HG03520 (cell line): ENCODE measurements around the gene MIXL1.
"Not testable (repeated sequence)": the region's sequence is repeated elsewhere in the genome, so short reads cannot be mapped to it uniquely, and the experiment has no call there.

ENCODE experiments used
- ATAC-seq: cut with Tn5 transposase; IDR thresholded peaks from one replicate; pipeline ENCODE4 v1.9.1; 2021; ENCODE audit warnings: mild to moderate bottlenecking, moderate library complexity; ENCODE audit not compliant: unreplicated experiment

The MIXL1 gene

DNA sequence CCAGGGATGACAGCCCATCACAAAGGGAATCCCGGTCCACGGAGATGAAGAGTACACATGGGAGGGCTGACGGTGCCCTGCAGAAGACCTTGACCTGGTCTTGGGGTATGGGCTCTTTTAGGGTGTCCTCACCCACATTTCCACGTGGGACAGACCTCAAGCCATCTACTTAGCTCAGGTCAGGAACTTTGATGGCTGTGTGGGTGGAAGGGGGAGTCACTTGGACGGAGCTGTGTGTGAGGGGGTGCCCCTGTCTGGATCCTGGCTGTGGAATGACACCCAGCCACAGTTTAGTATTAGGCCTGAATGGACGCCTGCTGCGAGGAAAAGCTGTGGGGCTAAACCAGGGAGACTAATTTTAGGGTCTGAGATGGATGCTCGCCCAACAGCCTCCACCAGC, 10.9 kb upstream of the MIXL1 start:
- ATAC-seq = no peak

DNA sequence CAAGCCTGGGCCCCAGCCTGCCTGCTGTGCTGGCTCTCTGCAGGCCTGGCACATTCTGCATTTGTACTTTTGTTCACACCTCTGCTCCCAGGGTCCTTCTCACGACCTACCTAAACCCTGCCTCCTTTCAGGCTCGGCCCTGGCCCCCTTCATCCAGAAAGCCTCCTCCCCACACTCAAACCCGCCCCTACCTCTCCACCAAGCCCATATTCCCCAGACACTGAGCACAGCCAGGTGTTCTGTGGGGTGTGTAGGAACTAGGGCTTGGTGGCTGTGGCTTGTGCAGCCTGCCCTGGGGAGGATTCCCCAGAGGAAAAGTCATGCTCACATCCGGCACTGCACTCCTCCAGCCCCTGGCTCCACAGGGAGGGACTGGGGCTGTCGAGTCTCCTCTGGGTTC, 8.2 kb upstream of the MIXL1 start:
- ATAC-seq = no peak

DNA sequence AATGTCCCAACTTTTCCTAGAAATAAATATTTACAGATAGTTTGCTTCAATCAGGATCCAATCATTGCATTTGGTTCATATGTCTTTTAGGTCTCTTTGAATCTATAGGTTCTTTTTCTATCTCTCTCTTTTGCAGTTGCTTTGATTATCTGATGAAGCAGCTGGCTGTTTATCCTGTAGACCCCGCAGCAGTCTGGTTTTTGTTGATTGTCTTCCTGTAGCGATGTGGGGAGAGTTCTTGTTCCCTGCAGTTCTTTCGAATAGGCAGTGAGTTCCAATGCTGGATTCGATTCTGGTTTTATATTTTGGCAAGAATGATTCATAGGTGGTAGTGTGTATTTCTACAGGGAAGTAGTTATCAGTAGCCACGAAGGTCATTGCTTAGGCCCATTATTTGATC, 7.4 kb upstream of the MIXL1 start:
- ATAC-seq = no peak

DNA sequence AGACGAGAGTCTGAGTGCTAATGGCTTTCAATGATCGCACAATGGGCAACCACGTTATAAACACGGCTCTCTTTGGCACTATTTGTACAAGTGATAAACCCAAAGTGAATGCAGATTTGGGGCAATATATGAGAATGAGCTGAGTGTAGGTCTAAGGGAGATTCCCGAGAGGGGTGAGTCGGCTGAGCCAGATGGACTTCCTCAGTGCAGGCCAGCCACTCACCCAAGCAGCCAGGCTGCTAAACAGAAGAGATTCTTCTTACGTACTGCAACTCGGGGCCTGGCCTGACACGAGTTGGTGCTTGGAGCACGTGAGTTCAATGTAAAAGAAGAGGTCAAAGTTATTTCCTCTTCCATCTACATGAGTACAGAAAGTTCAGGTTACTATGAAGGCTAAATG, 6.2 kb upstream of the MIXL1 start:
- no peak for ATAC-seq

DNA sequence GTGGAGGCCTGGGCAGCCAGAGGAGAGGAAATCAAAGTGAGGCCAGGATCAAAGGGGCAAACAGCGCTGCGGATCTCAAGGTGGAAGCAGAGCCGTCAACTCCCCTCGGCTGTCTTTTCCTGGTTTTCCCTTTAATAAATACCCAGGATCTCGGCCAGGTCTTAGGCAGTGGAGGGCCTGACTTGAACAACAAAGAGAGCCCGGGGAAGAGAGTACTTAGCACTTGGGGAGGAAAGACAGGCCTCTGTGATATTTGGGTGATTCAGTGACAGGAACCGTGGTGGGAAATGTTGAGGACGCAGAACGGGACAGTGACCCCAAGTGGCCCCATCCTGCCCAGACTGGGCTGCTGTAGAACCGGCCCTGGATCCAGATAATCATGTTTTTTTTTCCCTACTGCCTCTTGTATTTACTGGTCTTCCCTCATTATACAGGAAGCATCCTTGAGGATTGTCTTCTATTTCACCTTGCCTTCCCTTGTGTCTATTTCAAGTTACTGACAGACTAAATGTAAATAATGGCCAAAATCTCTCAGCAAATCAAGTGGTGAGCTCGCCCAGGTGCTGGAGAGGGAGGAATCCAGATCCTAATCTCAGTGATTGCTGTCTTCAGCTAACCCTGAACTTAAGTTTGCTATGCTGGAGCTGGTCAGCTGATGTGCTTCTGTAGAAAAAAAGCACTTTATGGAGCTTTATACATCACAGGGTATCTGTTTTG, 2.8 kb upstream of the MIXL1 start:
- no peak for ATAC-seq

DNA sequence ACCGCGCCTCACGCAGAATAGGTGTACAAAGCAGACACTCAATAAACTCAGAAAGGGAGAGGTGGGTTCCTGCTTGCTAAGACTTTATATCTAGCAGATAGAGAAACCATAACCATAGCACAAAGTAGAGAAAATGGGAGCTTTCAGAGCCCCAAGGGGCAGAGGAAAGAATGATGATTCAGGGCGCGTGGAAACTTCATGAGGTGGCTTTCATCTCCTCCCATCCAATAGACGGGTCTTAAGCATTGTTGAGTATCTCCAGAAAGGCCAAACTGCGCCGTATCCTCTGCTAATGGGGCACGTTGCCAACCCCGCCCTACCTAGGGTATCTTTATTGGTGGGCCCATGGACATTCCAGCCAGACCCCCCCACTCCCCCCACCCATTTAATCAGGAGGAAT, 778 bp upstream of the MIXL1 start:
- no peak for ATAC-seq

DNA sequence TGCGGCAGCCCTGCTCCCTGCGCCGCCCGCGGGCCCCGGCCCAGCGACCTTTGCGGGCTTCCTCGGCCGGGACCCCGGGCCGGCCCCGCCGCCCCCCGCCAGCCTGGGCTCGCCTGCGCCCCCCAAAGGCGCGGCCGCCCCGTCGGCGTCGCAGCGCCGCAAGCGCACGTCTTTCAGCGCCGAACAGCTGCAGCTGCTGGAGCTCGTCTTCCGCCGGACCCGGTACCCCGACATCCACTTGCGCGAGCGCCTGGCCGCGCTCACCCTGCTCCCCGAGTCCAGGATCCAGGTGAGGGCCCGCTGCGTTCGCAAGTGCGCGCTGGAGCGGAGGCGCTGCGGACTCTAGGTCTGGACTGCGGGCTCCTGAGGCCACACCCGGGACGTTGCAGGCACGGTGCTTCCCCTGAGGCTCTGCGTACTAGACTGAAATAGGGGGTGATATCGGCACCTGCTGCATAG, 351 bp downstream of the MIXL1 start:
- peak; percentile 73 for ATAC-seq

DNA sequence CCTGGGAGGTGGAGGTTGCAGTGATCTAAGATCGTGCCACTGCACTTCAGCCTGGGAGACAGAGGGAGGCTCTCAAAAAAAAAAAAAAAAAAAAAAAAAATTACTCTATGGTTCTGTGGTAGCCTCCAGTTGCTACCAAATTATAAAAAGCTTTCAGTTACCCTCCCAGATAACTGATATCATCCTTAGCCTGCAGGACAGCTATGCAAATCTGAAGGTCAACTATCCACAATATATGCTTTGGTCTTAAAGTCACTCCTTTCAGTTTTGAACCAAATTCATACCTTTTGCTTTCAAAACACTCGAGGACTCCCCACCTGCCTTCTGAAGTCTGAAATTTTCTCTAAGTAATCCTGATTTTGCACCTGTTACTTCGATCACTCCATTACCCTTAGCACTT, 3.1 kb downstream of the MIXL1 start:
- no peak for ATAC-seq

DNA sequence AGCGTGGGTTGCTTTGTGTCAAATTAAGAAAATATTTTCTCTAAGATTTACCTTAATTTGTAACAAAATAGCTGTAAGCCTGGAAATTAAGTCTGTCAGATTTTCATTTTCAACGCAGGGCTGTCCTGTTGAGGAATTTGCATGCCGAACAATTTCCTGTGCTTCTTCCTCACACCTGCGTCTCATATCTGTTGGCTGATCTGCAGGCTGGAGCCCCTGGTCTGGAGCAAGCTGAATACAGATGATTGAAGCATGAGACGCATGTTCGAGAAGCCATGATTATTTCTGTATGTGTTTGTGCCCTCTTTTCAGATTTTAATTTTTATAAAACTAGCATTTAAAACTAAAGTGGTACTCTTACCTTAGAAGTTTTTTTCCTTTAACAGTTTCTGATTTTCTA, 9.8 kb downstream of the MIXL1 start:
- ATAC-seq = no peak

DNA sequence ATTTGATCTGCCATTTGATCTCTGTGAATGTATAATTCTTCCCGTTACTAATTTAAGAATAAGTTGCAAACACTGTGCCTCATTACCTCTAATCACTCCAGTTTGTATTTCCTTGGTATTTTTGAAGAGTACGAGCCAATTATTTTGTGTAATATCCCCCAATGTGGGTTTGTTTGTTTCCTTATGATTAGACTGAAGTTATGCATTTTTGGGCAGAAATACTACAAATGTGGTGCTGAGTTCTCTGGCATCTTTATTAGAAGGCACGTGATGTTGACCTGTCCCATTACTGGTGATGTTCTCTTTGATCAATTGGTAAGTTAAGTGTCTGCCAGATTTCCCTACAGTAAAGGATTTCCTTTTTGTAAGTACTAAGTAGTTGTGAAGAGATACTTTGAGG, 10.3 kb downstream of the MIXL1 start:
- no peak for ATAC-seq

DNA sequence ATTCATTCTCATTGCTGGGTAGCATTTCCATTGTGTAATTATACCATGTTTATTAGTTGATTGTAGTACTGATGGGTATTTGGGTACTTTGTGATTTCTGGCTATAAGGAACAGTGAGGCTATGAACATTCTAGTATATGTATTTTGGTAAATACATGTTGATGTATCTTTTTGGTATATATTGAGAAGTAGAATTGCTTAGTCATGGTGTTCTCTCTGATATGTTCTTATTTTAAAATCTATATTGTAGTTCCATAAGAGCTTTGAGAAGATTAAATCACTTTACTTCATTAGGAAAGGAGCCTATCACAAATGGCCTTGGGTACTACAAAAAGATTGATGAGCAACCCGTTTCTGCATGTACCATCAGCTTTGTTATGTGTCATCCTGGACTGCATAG, 13.4 kb downstream of the MIXL1 start:
- ATAC-seq = no peak

DNA sequence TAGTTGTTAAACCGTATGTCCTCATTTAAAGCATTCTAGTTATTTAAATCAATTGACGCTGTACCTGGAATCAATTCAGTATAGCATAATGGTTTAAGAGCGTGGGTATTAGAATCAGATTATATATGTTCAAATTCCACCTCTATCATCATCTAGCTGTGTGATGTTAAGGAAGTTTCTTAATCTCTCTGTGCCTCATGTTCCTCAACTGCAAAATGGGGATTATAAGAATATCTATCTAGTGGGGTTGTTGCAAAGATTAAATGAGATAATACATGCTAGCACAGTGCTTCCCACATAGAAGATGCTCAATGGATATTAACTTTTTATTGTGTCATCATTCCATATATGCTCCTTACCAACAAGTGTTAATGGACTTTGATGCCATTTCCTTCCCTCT, 16.0 kb downstream of the MIXL1 start:
- no peak for ATAC-seq

DNA sequence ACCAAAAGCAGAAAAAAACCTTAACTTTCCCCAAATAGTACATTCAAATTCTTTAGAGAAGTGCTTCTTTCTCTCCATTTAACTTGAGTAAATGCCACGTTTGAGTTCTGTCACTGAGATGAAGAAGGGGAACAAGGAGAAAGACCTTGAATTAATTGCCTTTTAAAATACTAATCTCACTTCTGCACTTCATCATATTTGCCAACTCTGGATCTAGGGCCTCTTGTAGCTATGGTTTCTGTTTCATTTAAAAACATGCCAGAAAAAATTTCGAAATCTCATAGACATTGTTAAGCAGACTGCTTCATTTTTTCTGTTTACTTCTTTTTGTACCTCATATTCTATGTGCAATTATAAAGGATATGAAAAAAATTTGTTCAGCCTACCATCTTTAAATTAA, 24.6 kb downstream of the MIXL1 start:
- ATAC-seq = no peak

DNA sequence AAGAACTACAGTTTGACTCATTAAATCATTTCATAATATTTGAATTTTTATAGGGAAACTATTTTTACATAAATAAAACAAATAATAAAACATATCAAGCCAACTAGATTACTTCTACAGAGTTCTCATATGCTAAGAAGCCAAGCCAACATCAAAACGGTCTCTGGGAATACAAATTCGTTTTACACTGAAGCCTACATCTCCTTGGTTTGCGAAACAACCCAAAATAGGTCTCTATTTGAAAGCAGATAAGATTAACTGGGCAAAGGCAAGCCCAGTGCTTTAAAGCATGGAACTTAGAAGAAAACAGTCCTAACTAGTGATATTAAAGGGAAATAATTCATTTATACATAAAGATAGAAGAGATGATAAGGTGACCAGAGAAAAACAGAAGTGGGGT, 25.3 kb downstream of the MIXL1 start:
- ATAC-seq = no peak

DNA sequence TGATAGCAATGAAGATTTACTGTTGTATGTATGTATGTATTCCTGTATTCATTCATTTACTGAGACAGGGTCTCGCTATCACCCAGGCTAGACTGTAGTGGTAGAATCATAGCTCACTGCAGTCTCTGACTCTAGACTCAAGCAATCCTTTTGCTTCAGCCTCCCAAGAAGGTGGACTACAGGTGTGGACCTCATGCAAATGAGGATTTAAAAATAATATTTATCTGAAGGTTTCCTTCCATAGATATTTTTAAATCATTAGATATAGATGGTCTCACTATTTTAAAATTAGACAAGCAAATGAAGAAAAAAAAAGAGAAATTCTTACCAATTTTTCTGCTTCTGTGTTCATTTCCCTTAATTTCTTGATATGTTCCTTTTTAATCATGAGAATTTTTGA, 27.0 kb downstream of the MIXL1 start:
- no peak for ATAC-seq

DNA sequence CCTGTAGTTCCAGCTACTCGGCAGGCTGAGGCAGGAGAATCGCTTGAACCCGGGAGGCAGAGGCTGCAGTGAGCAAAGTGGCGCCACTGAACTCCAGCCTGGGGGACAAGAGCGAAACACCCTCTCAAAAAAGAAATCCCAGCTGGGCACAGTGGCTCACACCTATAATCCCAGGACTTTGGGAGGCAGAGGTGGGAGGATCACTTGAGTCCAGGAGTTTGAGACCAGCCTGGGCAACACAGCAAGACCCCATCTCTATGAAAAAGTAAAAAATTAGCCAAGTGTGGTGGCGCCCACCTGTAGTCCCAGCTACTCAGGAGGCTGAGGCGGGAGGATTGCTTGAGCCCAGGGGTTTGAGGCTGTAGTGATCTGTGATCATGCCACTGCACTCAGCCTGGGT, 29.4 kb downstream of the MIXL1 start:
- ATAC-seq = not testable (repeated sequence)

DNA sequence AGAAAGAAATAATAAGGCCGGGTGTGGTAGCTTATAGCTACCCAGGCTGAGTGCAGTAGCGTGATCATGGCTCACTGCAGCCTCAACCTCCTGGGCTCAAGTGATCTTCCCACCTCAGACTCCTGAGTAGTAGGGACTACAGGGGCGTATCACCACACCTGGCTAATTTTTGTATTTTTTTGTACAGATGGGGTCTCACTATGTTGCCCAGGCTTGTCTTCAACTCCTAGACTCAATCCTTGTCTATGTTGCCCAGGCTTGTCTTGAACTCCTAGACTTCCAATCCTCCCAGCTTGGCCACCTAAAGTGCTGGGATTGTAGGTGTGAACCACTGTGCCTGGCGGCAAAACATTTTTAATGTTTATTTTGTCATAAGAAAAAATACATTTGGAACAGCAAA, 30.5 kb downstream of the MIXL1 start:
- ATAC-seq = no peak

DNA sequence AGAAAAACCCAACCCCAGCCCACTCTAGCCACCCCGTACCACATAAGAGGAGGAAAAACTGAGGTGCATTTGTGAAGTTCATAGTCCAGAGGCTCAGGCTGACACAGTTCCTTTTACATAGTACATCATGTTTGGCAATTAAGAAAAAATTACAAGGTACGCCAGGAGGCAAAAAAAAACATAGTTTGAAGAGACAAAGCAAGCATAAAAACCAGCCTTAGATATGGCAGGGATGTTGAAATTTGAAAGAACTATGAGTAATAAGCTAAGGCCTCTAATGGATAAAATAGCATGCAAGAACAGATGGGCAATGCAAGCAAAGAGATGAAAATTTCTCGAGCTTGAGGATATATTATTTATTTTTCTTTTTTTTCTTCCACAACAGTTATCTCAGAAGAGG, 31.9 kb downstream of the MIXL1 start:
- ATAC-seq = no peak

DNA sequence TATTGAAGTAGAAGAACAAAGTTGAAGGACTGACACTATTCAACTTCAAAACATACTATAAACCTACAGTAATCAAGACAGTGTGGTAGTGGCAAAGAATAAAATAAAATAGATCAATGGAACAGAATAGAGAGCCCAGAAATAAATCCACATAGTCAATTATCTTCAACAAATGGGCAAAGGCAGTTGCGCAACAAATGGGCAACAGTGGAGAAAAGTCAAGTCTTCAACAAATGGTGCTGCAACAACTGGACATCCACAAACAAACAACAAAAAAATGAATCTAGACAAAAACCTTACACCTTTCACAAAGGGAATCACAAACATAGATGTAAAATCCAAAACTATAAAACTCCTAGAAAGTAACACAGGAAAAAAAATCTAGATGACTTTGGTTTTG, 38.4 kb downstream of the MIXL1 start:
- ATAC-seq = no peak

DNA sequence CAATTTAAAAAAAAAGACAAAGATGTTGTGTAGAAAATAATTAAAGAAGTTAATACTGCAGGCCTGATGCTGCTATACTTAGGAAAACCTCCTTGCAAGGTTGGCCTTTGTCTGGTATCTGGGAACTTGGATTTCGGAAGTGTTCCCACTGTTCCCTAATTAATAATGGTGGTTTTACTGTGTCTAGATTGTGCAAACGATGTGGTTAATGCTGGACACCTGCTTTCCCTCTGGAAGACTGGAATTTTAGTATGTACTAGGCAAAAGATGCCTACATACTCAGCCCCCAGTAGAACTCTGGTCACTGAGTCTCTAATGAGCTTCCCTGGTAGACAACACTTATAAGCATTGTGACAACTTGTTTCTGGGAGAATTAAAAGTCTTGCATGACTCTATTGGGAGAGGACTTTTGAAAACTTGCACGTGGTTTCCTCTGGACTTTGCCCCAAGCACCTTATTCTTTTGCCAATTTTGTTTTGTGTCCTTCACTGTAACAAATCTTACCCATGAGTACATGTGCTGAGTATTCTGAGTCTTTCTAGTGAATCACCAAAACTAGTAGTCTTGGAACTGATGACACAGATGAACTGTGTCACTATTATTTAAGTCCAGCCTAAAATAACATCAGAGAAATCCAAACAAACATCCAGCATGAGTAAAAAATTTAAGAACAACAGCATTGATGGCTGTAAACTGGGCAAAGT, 45.1 kb downstream of the MIXL1 start:
- no peak for ATAC-seq

DNA sequence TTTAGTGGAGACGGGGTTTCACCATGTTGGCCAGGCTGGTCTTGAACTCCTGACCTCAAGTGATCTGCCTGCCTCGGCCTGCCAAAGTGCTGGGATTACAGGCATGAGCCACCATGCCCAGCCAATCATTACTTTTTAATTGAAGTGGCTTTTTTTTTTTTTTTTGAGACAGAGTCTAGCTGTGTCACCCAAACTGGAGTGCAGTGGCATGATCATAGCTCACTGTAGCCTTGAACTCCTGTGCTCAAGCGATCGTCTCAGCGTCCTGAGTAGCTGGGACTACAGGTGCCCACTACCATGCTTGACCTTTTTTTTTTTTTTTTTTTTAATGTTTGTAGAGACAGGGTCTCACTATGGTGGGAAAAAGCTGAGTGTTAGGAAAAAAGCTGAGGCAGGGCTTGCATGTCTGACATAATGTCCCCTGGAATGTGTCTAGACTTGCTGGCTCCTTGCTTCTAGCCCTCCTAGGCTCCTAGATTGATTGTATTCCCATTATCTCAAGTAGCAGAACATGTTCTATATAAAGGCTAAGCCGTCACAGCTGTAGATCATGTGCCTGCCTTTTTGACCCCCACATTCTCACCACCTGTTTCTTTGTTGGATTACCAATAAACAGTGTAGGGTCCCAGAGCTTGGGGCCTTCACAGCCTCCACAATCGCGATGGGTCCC, 48.9 kb downstream of the MIXL1 start:
- ATAC-seq = not testable (repeated sequence)

DNA sequence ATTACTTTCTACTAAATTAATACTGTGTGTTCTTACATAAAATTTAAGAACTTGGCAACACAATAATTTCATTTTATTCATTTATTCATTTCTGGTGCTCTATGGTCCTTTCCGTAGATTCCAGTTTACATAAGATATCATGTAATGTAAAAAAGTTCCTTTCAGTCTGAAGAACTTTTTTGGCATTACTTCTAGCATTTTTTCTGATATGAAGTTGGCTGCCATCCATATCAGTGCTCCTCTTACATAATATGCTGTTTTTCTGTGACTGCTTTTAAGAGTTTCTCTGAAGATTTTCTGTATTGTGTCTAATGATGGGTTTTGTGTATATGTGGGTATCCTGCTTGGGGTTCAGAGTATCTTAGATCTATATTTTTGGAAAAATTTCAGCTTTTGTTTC, 50.7 kb downstream of the MIXL1 start:
- ATAC-seq = no peak
